Caco-2 (cell line): Measurements from ENCODE around the gene ADARB2. TPM values are rescaled to one million over a fixed set of nuclear protein-coding genes. Genes with fewer than 3 reads are reported as not detected.

Experiments used
- BruUV-seq: library from RNA; stranded (reverse); fragments of 400-500 nt; replicated peaks from 2 replicates; lab custom pipeline; 2021; lab: Mats Ljungman, UMichigan
- CTCF ChIA-PET: fragments of 300-600 bp; sonication (Branson Sonifier 250); formaldehyde crosslinking; loops from one replicate; lab custom pipeline; 2022; ENCODE audit warnings: antibody characterized with exemption; lab: Charles Lee
- POLR2A ChIA-PET: fragments of 300-600 bp; sonication (Branson Sonifier 250); formaldehyde crosslinking; loops from one replicate; lab custom pipeline; 2022; ENCODE audit warnings: antibody characterized with exemption; lab: Charles Lee
- DNase-seq, 2 experiments: peaks; one replicate each; pipeline versions ENCODE4 v3.0.0 to v3.0.0-alpha.2; 2020 to 2022
- H3K27me3 ChIP-seq: replicated peaks from 2 replicates; pipeline ENCODE4 v1.6.0; 2011; ENCODE audit warnings: low read length; ENCODE audit not compliant: control insufficient read depth, insufficient read depth
- H3K36me3 ChIP-seq: 2 replicates; pipeline ENCODE4 v1.5.1; 2011; ENCODE audit warnings: low read length; ENCODE audit not compliant: control insufficient read depth, insufficient read depth
- H3K4me1 ChIP-seq: fragments of 250-450 bp; sonication (Bioruptor Pico); 2 replicates; pipeline ENCODE4 v1.5.1; 2020; ENCODE audit warnings: mild to moderate bottlenecking
- H3K4me3 ChIP-seq: 2 replicates; pipeline ENCODE4 v1.5.1; 2011; ENCODE audit warnings: low read depth, mild to moderate bottlenecking, control low read depth, low read length
- H3K9me3 ChIP-seq: fragments of 250-450 bp; sonication (Bioruptor Pico); 2 replicates; pipeline ENCODE4 v1.5.1; 2020; ENCODE audit warnings: mild to moderate bottlenecking, moderate library complexity
- H3K27ac Mint-ChIP-seq: one replicate; pipeline ENCODE4 v1.8.0; 2022; ENCODE audit warnings: mixed read lengths; ENCODE audit not compliant: unreplicated experiment
- H3K27me3 Mint-ChIP-seq: one replicate; pipeline ENCODE4 v1.8.0; 2022; ENCODE audit warnings: mixed read lengths; ENCODE audit not compliant: insufficient read depth, unreplicated experiment
- H3K36me3 Mint-ChIP-seq: one replicate; pipeline ENCODE4 v1.8.0; 2022; ENCODE audit warnings: mild to moderate bottlenecking, mixed read lengths; ENCODE audit not compliant: insufficient read depth, unreplicated experiment
- H3K4me1 Mint-ChIP-seq: one replicate; pipeline ENCODE4 v1.8.0; 2022; ENCODE audit warnings: low read depth, mixed read lengths; ENCODE audit not compliant: unreplicated experiment
- H3K4me3 Mint-ChIP-seq: one replicate; pipeline ENCODE4 v1.8.0; 2022; ENCODE audit warnings: mild to moderate bottlenecking, moderate library complexity, mixed read lengths; ENCODE audit not compliant: unreplicated experiment
- H3K9me3 Mint-ChIP-seq: one replicate; pipeline ENCODE4 v1.8.0; 2022; ENCODE audit warnings: mixed read lengths; ENCODE audit not compliant: unreplicated experiment
- CTCF ChIP-seq, 2 experiments: fragments of 200-600 bp in 1 of 2; IDR thresholded peaks; 1 replicate in 1 of 2; 2 replicates in 1 of 2; pipeline versions ENCODE4 v1.5.1 to v1.8.0; 2011 to 2022; ENCODE audit warnings: antibody characterized with exemption in 1 of 2, control low read depth in 1 of 2, inconsistent platforms in 1 of 2, low read depth in 1 of 2, low read length in 1 of 2, mild to moderate bottlenecking in 1 of 2, moderate library complexity in 1 of 2; ENCODE audit not compliant: insufficient read depth in 1 of 2, severe bottlenecking in 1 of 2, unreplicated experiment in 1 of 2
- intact Hi-C: fragments of 100-400 bp; cut with micrococcal nuclease; formaldehyde crosslinking; loops from one replicate; pipeline ENCODE4 v1.10.0; 2022; ENCODE audit not compliant: unreplicated experiment
- total RNA-seq: library from RNA; stranded (reverse); gene quantifications from 2 replicates; pipeline ENCODE4 v1.2.3, GENCODE V29; 2022

ADARB2 gene
- total RNA-seq, 1 experiment from 2014 or later: 0.27 TPM

GRCh38 chr10:1610986-1611770 is 126.1 kb downstream of the ADARB2 start:
- intact Hi-C loops: loop anchor here (5.0 kb wide), 1 partner anchor 189 kb away; no protein-coding TSS in a partner anchor
- no peak for TF ChIP-seq CTCF (IDR thresholded peaks at IDR 0.05; ENCODE audit: insufficient read depth in 1 of 2, low read depth in 1 of 2, low read length in 1 of 2, severe bottlenecking in 1 of 2, unreplicated experiment in 1 of 2)

GRCh38 chr10:1609648-1609970 is 127.7 kb downstream of the ADARB2 start:
- Histone ChIP-seq H3K27me3 (peaks cover 2% of the 10 kb centered on the region), H3K36me3 (no peaks in the 10 kb centered on the region), H3K4me3 (no peak overlapping the region), H3K4me1 (no peaks in the 10 kb centered on the region), H3K9me3 (no peaks in the 10 kb centered on the region)
- no TSS peak for BruUV-seq
- H3K9me3 Mint-ChIP-seq: no peaks in the 10 kb centered on the region
- no peak for DNase-seq
- intact Hi-C loops: no loop called here
- H3K27me3 Mint-ChIP-seq: peaks cover 45% of the 10 kb centered on the region
- H3K36me3 Mint-ChIP-seq: no peaks in the 10 kb centered on the region
- no peak overlapping the region for H3K4me3 Mint-ChIP-seq
- TF ChIP-seq CTCF (IDR thresholded peaks at IDR 0.05; ENCODE audit: insufficient read depth in 1 of 2, low read depth in 1 of 2, low read length in 1 of 2, severe bottlenecking in 1 of 2, unreplicated experiment in 1 of 2): no peak
- H3K4me1 Mint-ChIP-seq: no peaks in the 10 kb centered on the region
- no peak overlapping the region for H3K27ac Mint-ChIP-seq
- CTCF ChIA-PET: no interaction called here
- POLR2A ChIA-PET: no interaction called here

More at GRCh38 chr10:1610986-1611770, 126.1 kb downstream of the ADARB2 start:
- Histone ChIP-seq H3K36me3 (no peaks in the 10 kb centered on the region), H3K9me3 (no peaks in the 10 kb centered on the region), H3K4me1 (no peaks in the 10 kb centered on the region), H3K27me3 (peaks cover 1% of the 10 kb centered on the region), H3K4me3 (no peak overlapping the region)
- H3K4me3 Mint-ChIP-seq: no peak overlapping the region
- ChIA-PET CTCF (no interaction called here), POLR2A (no interaction called here)
- peaks cover 37% of the 10 kb centered on the region for H3K27me3 Mint-ChIP-seq
- H3K9me3 Mint-ChIP-seq: no peaks in the 10 kb centered on the region
- no peaks in the 10 kb centered on the region for H3K36me3 Mint-ChIP-seq
- H3K4me1 Mint-ChIP-seq: no peaks in the 10 kb centered on the region
- BruUV-seq: no TSS peak
- no peak for DNase-seq
- no peak overlapping the region for H3K27ac Mint-ChIP-seq

- TF ChIP-seq CTCF (IDR thresholded peaks at IDR 0.05; ENCODE audit: insufficient read depth in 1 of 2, low read depth in 1 of 2, low read length in 1 of 2, severe bottlenecking in 1 of 2, unreplicated experiment in 1 of 2): no peak
- peaks cover 49% of the 10 kb centered on the region for H3K27me3 Mint-ChIP-seq
Measured at GRCh38 chr10:1608851-1609647, 128.3 kb downstream of the ADARB2 start.

More at GRCh38 chr10:1608851-1609647, 128.3 kb downstream of the ADARB2 start:
- no peak for DNase-seq
- BruUV-seq: no TSS peak
- H3K9me3 Mint-ChIP-seq: no peaks in the 10 kb centered on the region
- H3K9me3 ChIP-seq: no peaks in the 10 kb centered on the region
- no peak overlapping the region for H3K27ac Mint-ChIP-seq
- H3K4me1 ChIP-seq: no peaks in the 10 kb centered on the region
- no peaks in the 10 kb centered on the region for H3K4me1 Mint-ChIP-seq
- peaks cover 2% of the 10 kb centered on the region for H3K27me3 ChIP-seq
- CTCF ChIA-PET: no interaction called here
- no peak overlapping the region for H3K4me3 ChIP-seq
- H3K36me3 Mint-ChIP-seq: no peaks in the 10 kb centered on the region
- intact Hi-C loops: no loop called here
- no peaks in the 10 kb centered on the region for H3K36me3 ChIP-seq
- no peak overlapping the region for H3K4me3 Mint-ChIP-seq
- POLR2A ChIA-PET: no interaction called here
